ENCODE results near the gene STMN3. TPM values are rescaled to one million over a fixed set of nuclear protein-coding genes. Genes with fewer than 3 reads are reported as not detected.
A peak's percentile ranks its signal among the peaks of the same experiment; 100 is the strongest.

Gene STMN3
- total and polyA plus RNA-seq, 8 donors: 4.4 to 37.8 (median 9.7) TPM

DNA sequence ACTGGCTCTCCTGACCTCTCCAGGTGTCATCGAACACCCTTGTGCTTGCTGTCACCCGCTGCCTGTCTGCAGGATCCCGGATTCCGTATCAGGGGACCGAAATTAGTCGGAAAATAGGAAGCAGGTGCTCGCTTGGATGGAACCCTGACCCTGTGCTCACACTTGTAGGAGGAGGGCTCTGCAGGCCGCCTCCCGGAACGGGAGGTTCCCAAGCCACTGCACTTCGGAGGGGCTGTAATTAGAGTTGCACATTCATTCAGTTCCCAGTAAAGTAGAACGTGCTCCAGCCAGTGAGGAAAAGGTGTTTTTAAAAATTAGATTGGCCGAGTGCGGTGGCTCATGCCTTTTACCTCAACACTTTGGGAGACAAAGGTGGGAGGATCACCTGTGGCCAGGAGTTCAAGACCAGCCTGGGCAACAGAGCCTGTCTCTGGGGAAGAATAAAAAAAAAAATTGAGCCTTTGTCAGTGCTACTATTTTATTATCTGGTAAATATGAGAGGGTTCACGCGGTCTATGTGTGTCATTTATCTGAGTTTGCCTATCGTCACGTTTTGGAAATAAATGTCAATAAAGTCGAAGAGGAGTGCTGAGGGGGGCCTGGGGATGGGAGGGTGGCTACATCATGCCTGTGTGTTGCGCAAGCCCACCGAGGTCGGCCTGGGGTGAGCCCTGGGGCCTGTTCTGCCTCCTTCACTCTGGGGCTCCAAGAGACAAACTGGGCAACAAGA lies 24.8 kb downstream of the STMN3 start:
- 13 to 16% methylated on average over 22 of the region's 22 CpGs for WGBS, 2 donors
- FAIRE-seq: no peak

DNA sequence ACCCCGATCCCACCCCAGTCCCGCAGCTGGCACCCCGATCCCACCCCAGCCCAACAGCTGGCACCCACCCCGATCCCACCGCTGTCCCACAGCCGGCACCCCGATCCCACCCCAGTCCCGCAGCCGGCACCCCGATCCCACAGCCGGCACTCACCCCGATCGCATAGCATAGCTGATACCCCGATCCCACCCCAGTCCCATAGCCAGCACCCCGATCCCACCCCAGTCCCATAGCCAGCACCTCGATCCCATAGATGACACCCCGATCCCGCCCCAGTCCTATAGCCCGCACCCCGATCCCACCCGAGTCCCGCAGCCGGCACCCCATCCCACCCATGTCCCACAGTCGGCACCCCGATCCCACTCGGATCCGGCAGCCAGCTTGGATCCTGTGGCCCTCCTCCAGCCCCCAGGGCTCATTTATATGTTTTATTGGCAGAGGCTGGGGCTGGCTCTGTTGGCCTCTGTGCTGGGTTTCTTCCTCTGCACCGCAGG lies 25.4 kb downstream of the STMN3 start:
- Histone ChIP-seq H3K27me3 (no peaks in the 10 kb centered on the region), H3K9me3 (no peaks in the 10 kb centered on the region), H3K36me3 (no peaks in the 10 kb centered on the region), H3K4me1 (peaks cover 0 to 5% (median 4%) of the 10 kb centered on the region in 3 donors), H3K4me3 (peak overlapping the region; percentile 81 to 97 (median 89)), H3K27ac (peak overlapping the region; percentile 42 to 88 (median 82))
- 3 to 7% methylated on average over 18 to 28 of the region's 28 CpGs for WGBS, 2 donors
- DNase-seq (peak in 4 of 6 donors; percentile 37 to 84 (median 66)), ATAC-seq (peak; percentile 10 to 34 (median 29)), FAIRE-seq (no peak)
- intact Hi-C loops (cut with DNase I): no loop called here
- TF ChIP-seq, protein P1, sequence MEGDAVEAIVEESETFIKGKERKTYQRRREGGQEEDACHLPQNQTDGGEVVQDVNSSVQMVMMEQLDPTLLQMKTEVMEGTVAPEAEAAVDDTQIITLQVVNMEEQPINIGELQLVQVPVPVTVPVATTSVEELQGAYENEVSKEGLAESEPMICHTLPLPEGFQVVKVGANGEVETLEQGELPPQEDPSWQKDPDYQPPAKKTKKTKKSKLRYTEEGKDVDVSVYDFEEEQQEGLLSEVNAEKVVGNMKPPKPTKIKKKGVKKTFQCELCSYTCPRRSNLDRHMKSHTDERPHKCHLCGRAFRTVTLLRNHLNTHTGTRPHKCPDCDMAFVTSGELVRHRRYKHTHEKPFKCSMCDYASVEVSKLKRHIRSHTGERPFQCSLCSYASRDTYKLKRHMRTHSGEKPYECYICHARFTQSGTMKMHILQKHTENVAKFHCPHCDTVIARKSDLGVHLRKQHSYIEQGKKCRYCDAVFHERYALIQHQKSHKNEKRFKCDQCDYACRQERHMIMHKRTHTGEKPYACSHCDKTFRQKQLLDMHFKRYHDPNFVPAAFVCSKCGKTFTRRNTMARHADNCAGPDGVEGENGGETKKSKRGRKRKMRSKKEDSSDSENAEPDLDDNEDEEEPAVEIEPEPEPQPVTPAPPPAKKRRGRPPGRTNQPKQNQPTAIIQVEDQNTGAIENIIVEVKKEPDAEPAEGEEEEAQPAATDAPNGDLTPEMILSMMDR (IDR thresholded peaks at IDR 0.05): no peak

More for the DNA sequence above, 24.8 kb downstream of the STMN3 start:
- TF ChIP-seq, protein P1 (IDR thresholded peaks at IDR 0.05): no peak
- peak overlapping the region in 3 of 4 donors; percentile 37 to 78 (median 42) for H3K27ac ChIP-seq
- intact Hi-C loops (cut with DNase I): no loop called here
- DNase-seq: peak; percentile 65 to 86 (median 70)
- no peaks in the 10 kb centered on the region for H3K9me3 ChIP-seq
- peak overlapping the region in 3 of 4 donors; percentile 81 to 90 (median 88) for H3K4me3 ChIP-seq
- H3K27me3 ChIP-seq: no peaks in the 10 kb centered on the region
- no peaks in the 10 kb centered on the region for H3K36me3 ChIP-seq
- ATAC-seq: peak; percentile 58 to 73 (median 72)
- peaks cover 0 to 5% (median 4%) of the 10 kb centered on the region in 3 donors for H3K4me1 ChIP-seq

DNA sequence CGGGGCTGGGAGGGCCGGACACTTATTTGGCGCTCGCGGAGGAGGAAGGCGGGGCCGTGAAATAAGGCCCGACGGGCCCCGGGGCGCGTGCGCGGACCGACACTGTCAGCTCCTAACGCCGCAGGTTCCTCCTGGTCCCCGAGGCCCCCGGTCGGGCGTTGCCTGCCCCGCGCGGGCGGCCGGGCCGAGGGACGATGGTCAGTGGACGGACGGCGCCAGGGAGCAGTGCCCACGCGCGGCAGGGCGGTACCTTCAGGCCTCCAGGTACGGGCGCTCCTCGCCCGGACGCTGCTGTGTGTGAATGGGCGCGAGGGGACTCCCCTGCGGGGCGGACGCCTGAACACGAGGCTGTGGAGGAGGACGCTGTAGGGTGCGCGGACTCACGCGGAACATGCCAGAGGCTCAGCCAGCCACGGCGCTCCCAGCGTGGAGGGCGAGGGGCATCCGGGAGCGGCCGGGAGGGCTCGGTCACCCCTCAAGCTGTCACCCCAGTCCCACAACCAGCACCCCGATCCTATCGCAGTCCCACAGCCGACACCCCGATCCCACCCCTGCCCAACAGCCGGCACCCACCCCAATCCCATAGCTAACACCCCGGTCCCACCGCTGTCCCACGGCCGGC lies 26.0 kb downstream of the STMN3 start:
- Histone ChIP-seq H3K27ac (peak overlapping the region; percentile 78 to 88 (median 84)), H3K9me3 (no peaks in the 10 kb centered on the region), H3K4me3 (peak overlapping the region; percentile 81 to 97 (median 89)), H3K27me3 (no peaks in the 10 kb centered on the region), H3K4me1 (peaks cover 0 to 5% (median 4%) of the 10 kb centered on the region in 3 donors), H3K36me3 (no peaks in the 10 kb centered on the region)
- DNase-seq (peak; percentile 92 to 98 (median 96)), ATAC-seq (peak; percentile 88 to 93 (median 91)), FAIRE-seq (no peak)
- TF ChIP-seq, protein P1 (IDR thresholded peaks at IDR 0.05): no peak
- 0% methylated on average over 43 to 68 of the region's 68 CpGs for whole genome bisulfite sequencing, 2 donors
- intact Hi-C loops (cut with DNase I): no loop called here

DNA sequence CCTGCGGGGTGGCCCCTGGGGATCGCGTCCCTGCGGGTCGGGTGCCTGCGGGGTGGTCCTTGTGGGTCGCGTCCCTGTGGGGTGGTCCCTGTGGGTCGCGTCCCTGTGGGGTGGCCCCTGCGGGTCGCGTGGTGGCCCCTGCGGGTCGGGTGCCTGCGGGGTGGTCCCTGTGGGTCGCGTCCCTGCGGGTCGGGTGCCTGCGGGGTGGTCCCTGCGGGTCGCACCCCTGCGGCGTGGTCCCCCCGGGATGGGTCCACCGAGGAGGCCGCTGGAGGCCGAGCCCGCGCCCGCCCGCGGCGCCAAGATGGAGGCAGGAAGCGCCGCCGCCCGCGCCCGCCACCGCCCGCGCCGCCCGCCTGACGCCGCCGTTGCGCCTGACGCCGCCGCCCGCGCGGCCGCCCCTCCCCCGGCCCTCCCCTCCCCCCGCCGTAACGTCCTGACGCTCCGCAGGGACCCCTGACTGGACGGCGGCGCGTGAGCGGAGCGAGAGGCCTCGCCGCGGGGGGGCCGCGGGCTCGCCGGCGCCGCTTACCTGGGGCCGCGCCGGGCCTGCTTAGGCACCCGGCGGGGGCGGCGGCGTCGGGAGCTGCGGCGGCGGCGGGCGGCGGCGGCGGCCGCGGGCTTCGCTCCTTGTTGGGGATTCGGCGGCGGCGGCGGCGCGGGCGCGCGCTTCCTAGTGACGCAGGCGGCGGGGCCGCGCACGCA lies 26.6 kb downstream of the STMN3 start, which contains the start of gene GMEB2:
TSS of gene GMEB2 (minus strand) at position 678 of the 705 bp plus-strand sequence. CDS start 7,704 bp downstream, outside the sequence.
- WGBS, 2 donors: 1% methylated on average over 15 to 113 of the region's 114 CpGs
- Histone ChIP-seq H3K4me3 (peak within 1 kb of the TSS; percentile 81 to 97 (median 89)), H3K27ac (peak within 1 kb of the TSS; percentile 81 to 91 (median 88)), H3K9me3 (no peaks in the 10 kb centered on the region), H3K27me3 (no peaks in the 10 kb centered on the region), H3K36me3 (no peaks in the 10 kb centered on the region), H3K4me1 (peaks cover 0 to 5% (median 4%) of the 10 kb centered on the region in 3 donors)
- intact Hi-C loops (cut with DNase I): no loop called here
- DNase-seq (peak; percentile 70 to 89 (median 79)), ATAC-seq (peak; percentile 36 to 65 (median 47)), FAIRE-seq (no peak)
- TF ChIP-seq, protein P1 (IDR thresholded peaks at IDR 0.05): no peak
